ENCODE measurements around the gene COL18A1.

COL18A1 gene

GRCh38 chr21:45454060-45454925 lies 49.3 kb downstream of the COL18A1 start:
- no peak for FAIRE-seq
- DNase-seq (ENCODE audit: insufficient read length, low spot score) = no peak
- TF ChIP-seq, protein P1, sequence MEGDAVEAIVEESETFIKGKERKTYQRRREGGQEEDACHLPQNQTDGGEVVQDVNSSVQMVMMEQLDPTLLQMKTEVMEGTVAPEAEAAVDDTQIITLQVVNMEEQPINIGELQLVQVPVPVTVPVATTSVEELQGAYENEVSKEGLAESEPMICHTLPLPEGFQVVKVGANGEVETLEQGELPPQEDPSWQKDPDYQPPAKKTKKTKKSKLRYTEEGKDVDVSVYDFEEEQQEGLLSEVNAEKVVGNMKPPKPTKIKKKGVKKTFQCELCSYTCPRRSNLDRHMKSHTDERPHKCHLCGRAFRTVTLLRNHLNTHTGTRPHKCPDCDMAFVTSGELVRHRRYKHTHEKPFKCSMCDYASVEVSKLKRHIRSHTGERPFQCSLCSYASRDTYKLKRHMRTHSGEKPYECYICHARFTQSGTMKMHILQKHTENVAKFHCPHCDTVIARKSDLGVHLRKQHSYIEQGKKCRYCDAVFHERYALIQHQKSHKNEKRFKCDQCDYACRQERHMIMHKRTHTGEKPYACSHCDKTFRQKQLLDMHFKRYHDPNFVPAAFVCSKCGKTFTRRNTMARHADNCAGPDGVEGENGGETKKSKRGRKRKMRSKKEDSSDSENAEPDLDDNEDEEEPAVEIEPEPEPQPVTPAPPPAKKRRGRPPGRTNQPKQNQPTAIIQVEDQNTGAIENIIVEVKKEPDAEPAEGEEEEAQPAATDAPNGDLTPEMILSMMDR (IDR thresholded peaks at IDR 0.05; ENCODE audit: insufficient read depth, missing control alignments) = no peak

DNA sequence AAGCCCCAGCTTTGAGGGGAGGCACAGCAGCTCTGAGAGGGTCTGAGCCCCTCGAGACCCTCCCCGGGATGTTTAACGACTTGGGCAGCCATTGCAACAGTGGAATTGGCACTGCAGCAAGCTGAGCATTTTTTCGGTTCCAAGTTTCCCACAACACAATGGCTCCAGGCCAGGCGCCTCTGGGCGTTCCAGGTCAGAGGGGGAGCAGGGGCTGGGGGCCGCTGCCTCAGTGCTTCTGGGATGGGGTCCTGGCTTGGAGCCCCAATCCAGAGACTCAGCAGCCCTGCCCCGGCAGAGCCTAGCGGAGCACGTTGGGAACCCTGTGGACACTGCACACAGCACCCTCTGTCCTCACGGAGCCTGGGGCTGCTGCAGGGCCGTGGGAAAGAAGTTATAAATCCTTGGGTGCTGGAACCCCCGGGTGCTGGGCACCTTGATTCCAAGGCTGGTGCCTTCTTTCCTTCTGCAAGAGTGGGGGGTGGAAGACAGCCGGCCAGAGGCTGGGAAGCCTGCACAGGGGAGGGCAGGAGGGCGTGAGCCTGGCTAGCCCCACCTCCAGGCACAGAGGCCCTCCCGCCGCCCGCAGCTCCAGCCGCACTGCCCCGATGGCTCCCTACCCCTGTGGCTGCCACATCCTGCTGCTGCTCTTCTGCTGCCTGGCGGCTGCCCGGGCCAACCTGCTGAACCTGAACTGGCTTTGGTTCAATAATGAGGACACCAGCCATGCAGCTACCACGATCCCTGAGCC lies 50.1 kb downstream of the COL18A1 start:
- FAIRE-seq (no peak), DNase-seq (ENCODE audit: insufficient read length, low spot score) (no peak)
- TF ChIP-seq, protein P1 (IDR thresholded peaks at IDR 0.05; ENCODE audit: insufficient read depth, missing control alignments) = no peak

DNA sequence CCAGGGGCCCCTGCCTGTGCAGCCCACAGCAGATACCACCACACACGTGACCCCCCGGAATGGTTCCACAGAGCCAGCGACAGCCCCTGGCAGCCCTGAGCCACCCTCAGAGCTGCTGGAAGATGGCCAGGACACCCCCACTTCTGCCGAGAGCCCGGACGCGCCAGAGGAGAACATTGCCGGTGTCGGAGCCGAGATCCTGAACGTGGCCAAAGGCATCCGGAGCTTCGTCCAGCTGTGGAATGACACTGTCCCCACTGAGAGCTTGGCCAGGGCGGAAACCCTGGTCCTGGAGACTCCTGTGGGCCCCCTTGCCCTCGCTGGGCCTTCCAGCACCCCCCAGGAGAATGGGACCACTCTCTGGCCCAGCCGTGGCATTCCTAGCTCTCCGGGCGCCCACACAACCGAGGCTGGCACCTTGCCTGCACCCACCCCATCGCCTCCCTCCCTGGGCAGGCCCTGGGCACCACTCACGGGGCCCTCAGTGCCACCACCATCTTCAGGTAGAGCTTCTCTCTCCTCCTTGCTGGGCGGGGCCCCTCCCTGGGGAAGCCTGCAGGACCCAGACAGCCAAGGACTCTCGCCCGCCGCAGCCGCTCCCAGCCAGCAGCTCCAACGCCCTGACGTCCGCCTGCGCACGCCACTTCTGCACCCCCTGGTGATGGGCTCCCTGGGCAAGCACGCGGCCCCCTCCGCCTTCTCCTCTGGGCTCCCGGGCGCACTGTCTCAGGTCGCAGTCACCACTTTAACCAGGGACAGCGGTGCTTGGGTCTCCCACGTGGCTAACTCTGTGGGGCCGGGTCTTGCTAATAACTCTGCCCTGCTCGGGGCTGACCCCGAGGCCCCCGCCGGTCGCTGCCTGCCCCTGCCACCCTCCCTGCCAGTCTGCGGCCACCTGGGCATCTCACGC lies 51.0 kb downstream of the COL18A1 start:
- TF ChIP-seq, protein P1 (IDR thresholded peaks at IDR 0.05; ENCODE audit: insufficient read depth, missing control alignments) = no peak
- DNase-seq (ENCODE audit: insufficient read length, low spot score) (no peak), FAIRE-seq (no peak)

DNA sequence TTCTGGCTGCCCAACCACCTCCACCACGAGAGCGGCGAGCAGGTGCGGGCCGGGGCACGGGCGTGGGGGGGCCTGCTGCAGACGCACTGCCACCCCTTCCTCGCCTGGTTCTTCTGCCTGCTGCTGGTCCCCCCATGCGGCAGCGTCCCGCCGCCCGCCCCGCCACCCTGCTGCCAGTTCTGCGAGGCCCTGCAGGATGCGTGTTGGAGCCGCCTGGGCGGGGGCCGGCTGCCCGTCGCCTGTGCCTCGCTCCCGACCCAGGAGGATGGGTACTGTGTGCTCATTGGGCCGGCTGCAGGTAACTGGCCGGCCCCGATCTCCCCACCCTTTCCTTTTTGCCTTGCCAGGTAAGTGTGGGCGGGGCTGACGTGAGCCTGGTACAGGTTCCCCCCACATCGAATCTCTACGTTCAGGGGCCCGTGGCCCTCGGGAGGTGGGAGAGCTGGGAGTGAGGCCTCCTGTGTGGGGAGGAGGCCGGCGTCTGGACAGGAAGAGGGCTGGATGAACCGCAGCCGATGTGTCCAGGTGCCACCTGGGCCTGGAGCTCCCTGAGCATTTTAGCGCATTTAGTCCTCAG lies 51.7 kb downstream of the COL18A1 start:
- no peak for FAIRE-seq

DNA sequence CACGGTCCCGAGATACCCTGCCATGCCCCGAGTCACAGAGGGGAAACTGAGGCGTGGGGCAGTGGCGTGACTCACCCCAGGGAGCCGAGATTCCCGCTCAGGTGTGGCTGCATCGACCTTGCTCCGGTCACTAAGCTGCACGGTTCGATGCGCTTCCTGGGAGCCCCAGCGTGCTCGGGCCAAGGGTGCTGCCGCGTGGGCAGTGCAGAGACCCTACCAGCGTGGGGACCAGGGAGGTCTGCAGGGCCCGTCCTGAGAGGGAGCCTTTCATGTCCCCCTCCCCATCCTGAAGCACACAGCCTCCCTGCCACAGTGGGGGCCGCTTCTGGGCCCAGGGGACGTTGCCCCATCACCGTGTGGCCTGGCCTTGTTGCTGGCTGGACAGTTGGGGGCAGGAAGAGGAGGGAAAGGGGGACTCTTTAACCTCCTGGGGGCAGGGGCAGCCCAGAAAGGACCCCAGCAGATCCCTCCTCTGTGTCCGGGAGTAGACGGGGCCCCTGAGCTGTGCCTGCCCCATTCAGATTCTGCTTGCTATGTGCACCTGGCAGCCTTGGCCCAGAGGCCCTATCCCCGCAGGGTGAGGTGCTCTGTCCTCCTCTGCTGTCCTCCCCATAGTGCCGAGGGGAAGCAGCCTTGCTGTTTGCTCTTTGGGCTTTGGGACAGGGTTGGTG lies 52.3 kb downstream of the COL18A1 start:
- TF ChIP-seq, protein P1 (IDR thresholded peaks at IDR 0.05; ENCODE audit: insufficient read depth, missing control alignments) = no peak
- FAIRE-seq (no peak), DNase-seq (ENCODE audit: insufficient read length, low spot score) (no peak)

More for the DNA sequence above, 51.7 kb downstream of the COL18A1 start:
- no peak for DNase-seq (ENCODE audit: insufficient read length, low spot score)
- TF ChIP-seq, protein P1 (IDR thresholded peaks at IDR 0.05; ENCODE audit: insufficient read depth, missing control alignments) = no peak

DNA sequence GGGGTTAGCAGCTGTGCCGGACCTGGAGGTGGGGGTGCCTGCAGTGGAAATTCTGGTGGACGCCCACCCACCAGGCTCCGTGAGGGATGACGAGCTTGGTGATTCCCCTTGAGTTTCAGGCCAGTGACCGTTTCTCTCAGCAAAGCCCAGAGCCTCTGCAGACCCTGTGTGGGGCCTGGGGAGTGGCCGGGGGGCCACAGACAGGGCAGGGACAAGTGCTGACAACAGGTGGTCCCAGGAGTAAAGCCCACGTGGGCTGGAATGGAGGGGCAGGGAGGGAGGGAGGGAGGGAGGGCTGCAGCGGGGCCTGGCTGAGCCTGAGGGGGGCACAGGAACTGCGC lies 52.8 kb downstream of the COL18A1 start:
- FAIRE-seq (no peak), DNase-seq (ENCODE audit: insufficient read length, low spot score) (no peak)
- TF ChIP-seq, protein P1 (IDR thresholded peaks at IDR 0.05; ENCODE audit: insufficient read depth, missing control alignments) = no peak

Data from D721Med (cell line).